Tracheal epithelial cell (primary cell): ENCODE data around the gene CCDC191. TPM values are rescaled to one million over a fixed set of nuclear protein-coding genes. Genes with fewer than 3 reads are reported as not detected.

Source experiments
- total RNA-seq: library from RNA; depleted of rRNA; stranded (reverse); fragments of >200 nt; gene quantifications from 2 replicates; pipeline ENCODE4 v1.2.1, GENCODE V29; 2014

CCDC191 gene
- total RNA-seq, result 0.96 and 1.7 TPM in 2 replicates

GRCh38 chr3:114056130-114057010 lies at the start of gene CCDC191, which contains the start of gene QTRT2:
TSS of gene CCDC191 (minus strand) at chr3:114056526. CDS start at chr3:114056466, 60 bp downstream.
TSS of gene QTRT2 (plus strand) at chr3:114056737. CDS start at chr3:114065258, 8,521 bp downstream.

GRCh38 chr3:113947372-113948014 lies 108.8 kb downstream of the CCDC191 start, which contains the start of gene ZDHHC23:
TSS of gene ZDHHC23 (plus strand) at chr3:113948013. CDS start at chr3:113948803, 790 bp downstream.

Other genes starting within 250 kb of the CCDC191 start
- 1.2 and 1.3 TPM in 2 replicates for gene GRAMD1C, start 217.7 kb downstream of the CCDC191 start, total RNA-seq
- 0.85 and 3.9 TPM in 2 replicates for gene ZDHHC23, start 108.5 kb downstream of the CCDC191 start, total RNA-seq
- gene QTRT2, start 211 bp upstream of the CCDC191 start, total RNA-seq, result 17.3 and 18.1 TPM in 2 replicates
- gene DRD3, start 122.5 kb upstream of the CCDC191 start, total RNA-seq, result not detected in 2 replicates
- not detected in 2 replicates for gene ZNF80, start 181.1 kb upstream of the CCDC191 start, total RNA-seq
- gene TIGIT, start 237.5 kb upstream of the CCDC191 start, total RNA-seq, result under 0.01 TPM in 1 of 2 replicates, not detected in the other